Gastroesophageal sphincter (tissue), 4 donors: ENCODE data around the gene CEMIP. TPM values are rescaled to one million over a fixed set of nuclear protein-coding genes. Genes with fewer than 3 reads are reported as not detected.

Experiments used
- ATAC-seq: fragments of 150-250 bp; one replicate; pipeline ENCODE4 v1.9.1; 2016; ENCODE audit warnings: mild to moderate bottlenecking, moderate library complexity
- H3K27ac ChIP-seq, 4 donors: fragments of 200-600 bp; sonication (generic) in 3 of 4; 1 replicate in 3 of 4; 2 replicates in 1 of 4; pipeline ENCODE4 v1.5.1; 2016 to 2019
- H3K27me3 ChIP-seq: fragments of 200-600 bp; sonication (generic); one replicate; pipeline ENCODE4 v1.5.1; 2019
- H3K36me3 ChIP-seq, 2 donors: fragments of 200-600 bp; sonication (generic); one replicate each; pipeline ENCODE4 v1.5.1; 2019; ENCODE audit warnings: control low read depth in 1 of 2
- H3K4me1 ChIP-seq, 3 donors: fragments of 200-600 bp; sonication (generic); 1 replicate in 2 of 3; 2 replicates in 1 of 3; pipeline ENCODE4 v1.5.1; 2016 to 2019; ENCODE audit warnings: control low read depth in 2 of 3
- H3K4me3 ChIP-seq, 2 donors: fragments of 200-600 bp; sonication (generic); one replicate each; pipeline ENCODE4 v1.5.1; 2019; ENCODE audit warnings: mild to moderate bottlenecking in 1 of 2, moderate library complexity in 1 of 2
- H3K9me3 ChIP-seq, 3 donors: fragments of 200-600 bp; sonication (generic); one replicate each; pipeline ENCODE4 v1.5.1; 2017 to 2019; ENCODE audit warnings: control low read depth in 2 of 3
- EP300 ChIP-seq: sonication (generic); formaldehyde crosslinking; IDR thresholded peaks from one replicate; pipeline ENCODE4 v1.6.1; 2017; ENCODE audit warnings: antibody characterized with exemption, mild to moderate bottlenecking
- POLR2A ChIP-seq, 2 donors: fragments of 450-650 bp; IDR thresholded peaks; one replicate each; pipeline ENCODE4 v1.6.1; 2017; ENCODE audit warnings: antibody characterized with exemption in 2 of 2, mild to moderate bottlenecking in 2 of 2, moderate library complexity in 1 of 2
- POLR2AphosphoS5 ChIP-seq: sonication (generic); formaldehyde crosslinking; IDR thresholded peaks from one replicate; pipeline ENCODE4 v1.6.1; 2017; ENCODE audit warnings: antibody characterized with exemption
- WGBS, 2 donors: methylation state at CpG; one replicate each; pipeline ENCODE4 v1.1.5; 2018; ENCODE audit warnings: low coverage in 1 of 2; 5-methylcytosine and 5-hydroxymethylcytosine counted together
- total RNA-seq, 4 donors: library from RNA; depleted of rRNA; stranded (reverse); fragments of >200 nt; gene quantifications; one replicate each; pipeline ENCODE4 v1.1.0, GENCODE V29; 2016
- TF ChIP-seq, protein P1 (sequence below), 4 experiments: fragments of 200-600 bp in 2 of 4; fragments of 450-650 bp in 2 of 4; sonication (generic) in 1 of 4; IDR thresholded peaks; one replicate each; pipeline ENCODE4 v1.5.1; 2017 to 2019; ENCODE audit warnings: antibody characterized with exemption in 4 of 4, mild to moderate bottlenecking in 2 of 4, moderate library complexity in 2 of 4

The CEMIP gene
- total RNA-seq, 4 donors from 2014 or later, result 0.35 to 0.54 TPM; not detected in 2

DNA sequence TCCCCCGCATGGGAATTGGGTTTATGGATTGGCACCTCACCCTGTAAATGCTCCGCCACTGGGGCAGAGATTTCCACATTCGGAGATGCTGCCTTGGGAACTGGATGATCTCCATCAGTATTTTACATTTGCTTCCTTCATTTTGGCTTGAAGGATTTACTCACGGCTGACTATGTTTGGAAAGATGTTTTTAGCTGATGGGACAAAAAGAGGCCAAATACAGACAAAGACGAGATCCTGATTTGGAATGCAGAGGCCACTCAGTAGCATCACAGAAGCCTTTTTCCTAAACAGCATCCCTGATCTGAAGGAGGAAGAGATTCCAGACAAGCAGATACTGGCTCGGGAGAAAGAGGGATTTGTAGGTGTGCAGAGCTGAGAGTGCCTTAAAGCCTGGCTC lies 133.5 kb downstream of the CEMIP start:
- Histone ChIP-seq H3K4me1 (no peaks in the 10 kb centered on the region), H3K4me3 (no peak overlapping the region), H3K9me3 (no peaks in the 10 kb centered on the region), H3K36me3 (peaks cover 0 to 30% of the 10 kb centered on the region in 2 donors), H3K27me3 (no peaks in the 10 kb centered on the region), H3K27ac (no peak overlapping the region)
- 84 to 91% methylated on average over 5 to 6 of the region's 6 CpGs for WGBS, 2 donors
- no peak for ATAC-seq
- no peak for TF ChIP-seq POLR2AphosphoS5
- no peak for TF ChIP-seq EP300
- TF ChIP-seq, protein P1, sequence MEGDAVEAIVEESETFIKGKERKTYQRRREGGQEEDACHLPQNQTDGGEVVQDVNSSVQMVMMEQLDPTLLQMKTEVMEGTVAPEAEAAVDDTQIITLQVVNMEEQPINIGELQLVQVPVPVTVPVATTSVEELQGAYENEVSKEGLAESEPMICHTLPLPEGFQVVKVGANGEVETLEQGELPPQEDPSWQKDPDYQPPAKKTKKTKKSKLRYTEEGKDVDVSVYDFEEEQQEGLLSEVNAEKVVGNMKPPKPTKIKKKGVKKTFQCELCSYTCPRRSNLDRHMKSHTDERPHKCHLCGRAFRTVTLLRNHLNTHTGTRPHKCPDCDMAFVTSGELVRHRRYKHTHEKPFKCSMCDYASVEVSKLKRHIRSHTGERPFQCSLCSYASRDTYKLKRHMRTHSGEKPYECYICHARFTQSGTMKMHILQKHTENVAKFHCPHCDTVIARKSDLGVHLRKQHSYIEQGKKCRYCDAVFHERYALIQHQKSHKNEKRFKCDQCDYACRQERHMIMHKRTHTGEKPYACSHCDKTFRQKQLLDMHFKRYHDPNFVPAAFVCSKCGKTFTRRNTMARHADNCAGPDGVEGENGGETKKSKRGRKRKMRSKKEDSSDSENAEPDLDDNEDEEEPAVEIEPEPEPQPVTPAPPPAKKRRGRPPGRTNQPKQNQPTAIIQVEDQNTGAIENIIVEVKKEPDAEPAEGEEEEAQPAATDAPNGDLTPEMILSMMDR (IDR thresholded peaks at IDR 0.05), result no peak
- no peak for TF ChIP-seq POLR2A (IDR thresholded peaks at IDR 0.05)

DNA sequence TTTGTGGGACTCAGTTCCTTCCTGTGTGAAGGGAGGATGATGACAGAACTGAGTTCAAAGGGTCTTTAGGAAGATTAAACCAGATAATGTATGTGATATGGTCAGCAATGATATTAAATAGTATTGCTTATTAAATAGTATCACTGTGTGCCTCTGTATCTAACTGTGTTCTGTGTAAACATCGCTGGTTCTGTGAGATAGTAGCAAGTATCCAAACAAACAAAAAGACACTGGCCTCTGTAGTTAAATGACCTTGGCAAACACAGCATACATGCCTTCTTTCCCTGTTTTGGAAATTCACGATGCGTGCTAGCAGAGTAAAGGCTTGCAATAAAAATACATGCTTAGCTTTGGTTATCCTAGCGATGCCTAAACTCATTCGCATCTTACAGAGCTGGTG lies 134.4 kb downstream of the CEMIP start:
- no peak overlapping the region for H3K4me3 ChIP-seq
- no peaks in the 10 kb centered on the region for H3K9me3 ChIP-seq
- no peak for ATAC-seq
- peaks cover 0 to 21% of the 10 kb centered on the region in 2 donors for H3K36me3 ChIP-seq
- TF ChIP-seq, protein P1 (IDR thresholded peaks at IDR 0.05), result no peak
- no peak for TF ChIP-seq POLR2AphosphoS5
- no peak overlapping the region for H3K27ac ChIP-seq
- H3K27me3 ChIP-seq, result no peaks in the 10 kb centered on the region
- H3K4me1 ChIP-seq, result no peaks in the 10 kb centered on the region
- WGBS, 2 donors, result 81 to 91% methylated on average over 5 of the region's 5 CpGs

DNA sequence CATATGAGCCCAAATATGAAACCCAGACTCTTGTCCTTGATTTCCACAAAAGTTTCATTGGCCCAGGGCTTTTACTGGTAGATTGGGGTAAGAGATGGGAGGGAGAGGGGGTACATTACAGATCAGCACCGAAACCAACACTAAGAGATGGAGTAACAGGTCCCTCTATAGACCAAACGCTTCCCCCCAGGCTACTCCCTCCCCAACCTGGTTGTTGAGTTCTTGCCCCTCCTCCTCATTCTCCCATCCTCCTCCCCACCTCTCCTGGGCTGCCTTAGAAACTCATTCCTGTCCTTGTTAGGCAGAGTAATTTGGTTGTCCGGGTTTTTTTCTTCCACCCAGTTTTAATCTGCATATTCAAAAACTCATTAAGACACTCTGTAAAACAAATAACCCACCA lies 136.3 kb downstream of the CEMIP start:
- Histone ChIP-seq H3K4me3 (no peak overlapping the region), H3K36me3 (peaks cover 0 to 4% of the 10 kb centered on the region in 2 donors), H3K4me1 (no peaks in the 10 kb centered on the region), H3K27ac (no peak overlapping the region), H3K27me3 (no peaks in the 10 kb centered on the region), H3K9me3 (no peaks in the 10 kb centered on the region)
- WGBS, 2 donors, result 71 to 76% methylated on average over 1 to 3 of the region's 3 CpGs
- no peak for TF ChIP-seq POLR2A (IDR thresholded peaks at IDR 0.05)
- TF ChIP-seq POLR2AphosphoS5, result no peak
- TF ChIP-seq EP300, result no peak
- ATAC-seq, result no peak

DNA sequence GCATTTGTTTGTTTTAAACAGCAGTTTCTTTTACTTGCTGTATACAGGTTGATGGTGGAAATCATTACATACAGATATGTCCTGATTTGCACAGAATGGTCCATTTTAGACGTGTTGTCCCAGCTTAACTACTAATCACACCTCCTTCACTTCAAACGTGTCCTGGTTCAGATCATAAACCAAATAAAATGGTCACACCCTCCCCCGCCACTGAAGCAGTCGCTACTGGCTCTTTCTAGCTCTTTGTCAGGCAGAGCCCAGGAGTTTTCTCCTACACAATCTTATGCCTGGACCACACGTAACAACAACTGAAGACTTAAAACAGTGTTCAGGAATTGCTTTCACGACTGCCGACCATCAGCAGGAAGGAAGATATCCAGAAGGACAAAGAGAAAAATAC lies 136.9 kb downstream of the CEMIP start:
- H3K4me1 ChIP-seq, result no peaks in the 10 kb centered on the region

DNA sequence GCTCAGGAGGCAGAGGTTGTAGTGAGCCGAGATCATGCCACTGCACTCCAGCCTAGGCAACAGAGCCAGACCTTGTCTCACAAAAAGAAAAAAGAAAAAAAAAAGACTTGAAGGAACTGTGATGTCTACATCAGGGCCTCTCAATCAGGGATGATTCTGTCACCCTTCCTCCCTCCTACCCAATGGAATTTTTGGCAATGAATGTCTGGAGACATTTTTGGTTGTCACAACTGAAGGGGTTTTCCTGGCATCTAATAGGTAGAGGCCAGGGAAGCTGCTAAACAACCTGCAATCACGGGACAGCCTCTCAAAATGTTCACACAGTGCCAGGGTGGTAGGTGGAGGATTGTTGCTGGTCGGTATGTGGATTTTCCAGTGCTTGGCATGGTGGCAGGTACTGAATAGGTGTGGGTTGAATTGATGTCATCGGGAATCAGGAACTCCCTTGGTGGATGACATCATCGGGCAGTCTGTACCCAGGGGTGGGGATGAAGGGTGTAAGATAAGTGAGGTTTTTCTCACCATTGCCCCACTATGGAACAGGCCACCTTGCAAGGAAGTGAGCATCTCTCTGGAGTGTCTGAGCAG lies 139.1 kb downstream of the CEMIP start:
- H3K36me3 ChIP-seq, result peaks cover 0 to 15% of the 10 kb centered on the region in 2 donors
- H3K4me3 ChIP-seq, result no peak overlapping the region
- WGBS, 2 donors, result 70 to 94% methylated on average over 3 to 5 of the region's 5 CpGs
- H3K27ac ChIP-seq, result no peak overlapping the region
- H3K27me3 ChIP-seq, result no peaks in the 10 kb centered on the region
- no peak for ATAC-seq
- H3K9me3 ChIP-seq, result no peaks in the 10 kb centered on the region
- no peaks in the 10 kb centered on the region for H3K4me1 ChIP-seq
- TF ChIP-seq, protein P1 (IDR thresholded peaks at IDR 0.05), result no peak
- TF ChIP-seq POLR2A (IDR thresholded peaks at IDR 0.05), result no peak
- no peak for TF ChIP-seq EP300
- no peak for TF ChIP-seq POLR2AphosphoS5

More for the DNA sequence above, 136.9 kb downstream of the CEMIP start:
- H3K27me3 ChIP-seq, result no peaks in the 10 kb centered on the region
- WGBS, 2 donors, result 57 to 71% methylated on average over 3 to 4 of the region's 7 CpGs
- H3K4me3 ChIP-seq, result no peak overlapping the region
- no peaks in the 10 kb centered on the region for H3K9me3 ChIP-seq
- H3K27ac ChIP-seq, result no peak overlapping the region
- ATAC-seq, result no peak
- TF ChIP-seq EP300, result no peak
- no peak for TF ChIP-seq POLR2AphosphoS5
- TF ChIP-seq POLR2A (IDR thresholded peaks at IDR 0.05), result no peak
- TF ChIP-seq, protein P1 (IDR thresholded peaks at IDR 0.05), result no peak
- no peaks in the 10 kb centered on the region for H3K36me3 ChIP-seq
